IMR-90 (cell line): Measurements from ENCODE around the gene TNS2.
"Not testable (repeated sequence)": the region's sequence is repeated elsewhere in the genome, so short reads cannot be mapped to it uniquely, and the experiment has no call there.

Experiments
- CEBPB ChIP-seq: IDR thresholded peaks from 2 replicates; pipeline ENCODE4 v1.6.1; 2012; ENCODE audit warnings: low read depth, low read length, improper control_type of control experiment
- CTCF ChIP-seq: conservative IDR thresholded peaks from 2 replicates; pipeline ENCODE4 v1.5.1; 2012; ENCODE audit warnings: mild to moderate bottlenecking, low read depth, low read length, improper control_type of control experiment
- ELK1 ChIP-seq: fragments of 150-350 bp; IDR thresholded peaks from 2 replicates; pipeline ENCODE4 v1.6.1; 2016; ENCODE audit warnings: low read depth, mild to moderate bottlenecking, low read length, moderate library complexity, borderline replicate concordance
- MAFK ChIP-seq: IDR thresholded peaks from 2 replicates; pipeline ENCODE4 v1.6.1; 2012; ENCODE audit warnings: low read depth, low read length, improper control_type of control experiment
- NFE2L2 ChIP-seq: fragments of 150-350 bp; IDR thresholded peaks from 2 replicates; pipeline ENCODE4 v1.6.1; 2016; ENCODE audit warnings: low read depth, mild to moderate bottlenecking, low read length
- POLR2A ChIP-seq: IDR thresholded peaks from 2 replicates; pipeline ENCODE4 v1.6.1; 2012; ENCODE audit warnings: mild to moderate bottlenecking, low read depth, low read length
- RAD21 ChIP-seq: IDR thresholded peaks from 2 replicates; pipeline ENCODE4 v1.6.1; 2012; ENCODE audit warnings: low read length, improper control_type of control experiment
- RFX5 ChIP-seq: IDR thresholded peaks from 2 replicates; pipeline ENCODE4 v1.8.0; 2012; ENCODE audit warnings: low read depth, mild to moderate bottlenecking, low read length, moderate library complexity
- SMC3 ChIP-seq: fragments of 150-350 bp; IDR thresholded peaks from 2 replicates; pipeline ENCODE4 v1.6.1; 2016; ENCODE audit warnings: low read depth, mild to moderate bottlenecking, antibody characterized with exemption, low read length, moderate library complexity

- not testable (repeated sequence) for TF ChIP-seq RFX5, CTCF, POLR2A, MAFK, CEBPB, RAD21, ELK1, SMC3, NFE2L2
Observed at GRCh38 chr12:53033832-53034231, 16.0 kb upstream of the TNS2 start.
